B cell (primary cell): Measurements from ENCODE around the gene APOM. TPM values are rescaled to one million over a fixed set of nuclear protein-coding genes. Genes with fewer than 3 reads are reported as not detected.

Experiments
- ATAC-seq: fragments of 200-7000 bp; cut with Tn5 transposase; one replicate; pipeline ENCODE4 v1.10.0; 2021; ENCODE audit warnings: low read depth, mild to moderate bottlenecking, moderate number of reproducible peaks, moderate library complexity
- CTCF ChIA-PET: fragments of 350-600 bp; sonication (Branson Sonifier 250); formaldehyde crosslinking; loops from one replicate; lab custom pipeline; 2021; ENCODE audit warnings: antibody characterized with exemption, inconsistent platforms; lab: Charles Lee
- POLR2A ChIA-PET: fragments of 350-600 bp; sonication (Branson Sonifier 250); formaldehyde crosslinking; loops from one replicate; lab custom pipeline; 2021; ENCODE audit warnings: antibody characterized with exemption; lab: Charles Lee
- DNase-seq: peaks from one replicate; pipeline ENCODE4 v3.0.0; 2013
- H2AFZ ChIP-seq: 2 replicates; pipeline ENCODE4 v1.6.1; 2012; ENCODE audit warnings: mild to moderate bottlenecking, low read depth, low read length; ENCODE audit not compliant: insufficient read depth, poor library complexity, severe bottlenecking
- H3K27ac ChIP-seq, 2 donors: 1 replicate in 1 of 2; 2 replicates in 1 of 2; pipeline ENCODE4 v1.5.1; 2012 to 2013; ENCODE audit warnings: low read length in 2 of 2, mild to moderate bottlenecking in 2 of 2, moderate library complexity in 1 of 2
- H3K27me3 ChIP-seq, 4 experiments: fragments of 200-600 bp in 1 of 4; sonication (generic) in 1 of 4; replicated peaks in 1 of 4; 1 replicate in 2 of 4; 2 replicates in 2 of 4; pipeline versions ENCODE4 v1.6.1 to v1.7.0; 2013 to 2016; ENCODE audit warnings: low read length in 3 of 4, mild to moderate bottlenecking in 2 of 4, mixed read lengths in 1 of 4, moderate library complexity in 1 of 4; ENCODE audit not compliant: insufficient read depth in 4 of 4, control insufficient read depth in 3 of 4; ENCODE audit errors: control extremely low read depth in 1 of 4
- H3K36me3 ChIP-seq, 2 experiments: replicated peaks in 1 of 2; 1 replicate in 1 of 2; 2 replicates in 1 of 2; pipeline versions ENCODE4 v1.6.1 to v1.7.1; 2013; ENCODE audit warnings: low read length in 1 of 2; ENCODE audit not compliant: insufficient read depth in 2 of 2, control insufficient read depth in 1 of 2; ENCODE audit errors: control extremely low read depth in 1 of 2, extremely low read depth in 1 of 2
- H3K4me1 ChIP-seq, 2 donors: fragments of 200-600 bp in 1 of 2; sonication (generic) in 1 of 2; 1 replicate in 1 of 2; 2 replicates in 1 of 2; pipeline versions ENCODE4 v1.5.1 to v1.6.1; 2013 to 2017; ENCODE audit warnings: low read length in 2 of 2; ENCODE audit not compliant: control insufficient read depth in 2 of 2, insufficient read depth in 2 of 2
- H3K4me2 ChIP-seq: replicated peaks from 2 replicates; pipeline ENCODE3; 2012; ENCODE audit warnings: mild to moderate bottlenecking, low read depth, low read length; ENCODE audit not compliant: poor library complexity, severe bottlenecking
- H3K4me3 ChIP-seq, 5 experiments: fragments of 200-600 bp in 1 of 5; sonication (generic) in 1 of 5; 1 replicate in 3 of 5; 2 replicates in 2 of 5; pipeline versions ENCODE4 v1.5.1 to v1.7.0; 2011 to 2016; ENCODE audit warnings: low read length in 4 of 5, mild to moderate bottlenecking in 4 of 5, low read depth in 2 of 5, control low read depth in 1 of 5, moderate library complexity in 1 of 5; ENCODE audit not compliant: insufficient read depth in 1 of 5; ENCODE audit errors: control extremely low read depth in 1 of 5, extremely low read depth in 1 of 5
- H3K79me2 ChIP-seq: fragments of 200-600 bp; sonication (generic); one replicate; pipeline ENCODE4 v1.6.0; 2016; ENCODE audit warnings: low read length; ENCODE audit not compliant: control insufficient read depth, insufficient read depth
- H3K9ac ChIP-seq: fragments of 200-600 bp; sonication (generic); 2 replicates; pipeline ENCODE4 v1.6.1; 2017; ENCODE audit warnings: mild to moderate bottlenecking, low read length, moderate library complexity
- H3K9me3 ChIP-seq, 3 donors: one replicate each; pipeline versions ENCODE4 v1.6.1 to v1.7.1; 2013; ENCODE audit warnings: low read length in 2 of 3; ENCODE audit not compliant: control insufficient read depth in 2 of 3, insufficient read depth in 1 of 3; ENCODE audit errors: control extremely low read depth in 1 of 3
- H4K20me1 ChIP-seq: 2 replicates; pipeline ENCODE4 v1.6.0; 2012; ENCODE audit warnings: mild to moderate bottlenecking, low read length; ENCODE audit not compliant: insufficient read depth, control insufficient read depth, poor library complexity, severe bottlenecking
- H3K27ac Mint-ChIP-seq: one replicate; pipeline ENCODE4 v1.8.0; 2021; ENCODE audit warnings: mixed read lengths
- H3K27me3 Mint-ChIP-seq: one replicate; pipeline ENCODE4 v1.8.0; 2021; ENCODE audit warnings: mixed read lengths
- H3K4me1 Mint-ChIP-seq: one replicate; pipeline ENCODE4 v1.8.0; 2021; ENCODE audit warnings: mixed read lengths
- H3K4me3 Mint-ChIP-seq: one replicate; pipeline ENCODE4 v1.8.0; 2021; ENCODE audit warnings: mixed read lengths
- H3K9me3 Mint-ChIP-seq: one replicate; pipeline ENCODE4 v1.8.0; 2022; ENCODE audit warnings: mixed read lengths; ENCODE audit not compliant: insufficient read depth
- EZH2 ChIP-seq: IDR thresholded peaks from 2 replicates; pipeline ENCODE4 v1.6.1; 2012; ENCODE audit warnings: borderline replicate concordance, low read depth, mild to moderate bottlenecking, moderate library complexity, low read length; ENCODE audit not compliant: insufficient read depth, poor library complexity, severe bottlenecking
- WGBS: methylation state at CpG from one replicate; pipeline ENCODE4 v1.1.5; 2013; ENCODE audit warnings: missing lambda C conversion rate; ENCODE audit not compliant: insufficient coverage; 5-methylcytosine and 5-hydroxymethylcytosine counted together
- intact Hi-C: fragments of 100-400 bp; cut with micrococcal nuclease; formaldehyde crosslinking; loops from one replicate; pipeline ENCODE4 v1.10.0; 2022
- polyA plus RNA-seq: library from polyadenylated mRNA; depleted of rRNA; stranded (reverse); fragments of >200 nt; gene quantifications from 2 replicates; pipeline ENCODE4 v1.2.3, GENCODE V29; 2012
- small RNA-seq: library from RNA; depleted of rRNA; stranded (forward); fragments of <200 nt; gene quantifications from one replicate; pipeline ENCODE3, GENCODE V24; 2012; ENCODE audit warnings: low replicate concordance, low read depth; ENCODE audit not compliant: insufficient read length
- total RNA-seq, 2 donors: library from RNA; stranded (reverse); fragments of 120-200 nt in 1 of 2; gene quantifications; 1 replicate in 1 of 2; 2 replicates in 1 of 2; pipeline versions ENCODE4 v1.2.3 to v1.2.4, GENCODE V29; 2013 to 2022
- TF ChIP-seq, protein P1 (sequence below): fragments of 200-600 bp; IDR thresholded peaks from one replicate; pipeline ENCODE4 v1.8.0; 2022; ENCODE audit warnings: antibody characterized with exemption, mild to moderate bottlenecking

APOM gene
- total and polyA plus RNA-seq, 2 donors (not counting 1 experiment from before 2014, with no cell fraction given) = 3.6 to 11.6 TPM

- H3K4me1 Mint-ChIP-seq = peaks cover 20% of the 10 kb centered on the region
- H3K9me3 Mint-ChIP-seq = no peaks in the 10 kb centered on the region
- Histone ChIP-seq H3K9ac (no peak overlapping the region), H2AFZ (no peak overlapping the region), H3K27me3 (peaks cover 0 to 6% (median 0%) of the 10 kb centered on the region in 4 experiments), H3K36me3 (no peaks in the 10 kb centered on the region), H3K79me2 (peaks cover 3% of the 10 kb centered on the region), H3K4me2 (no peak overlapping the region), H3K4me1 (peaks cover 15 to 24% of the 10 kb centered on the region in 2 donors), H3K9me3 (no peaks in the 10 kb centered on the region), H3K27ac (no peak overlapping the region), H4K20me1 (no peaks in the 10 kb centered on the region), H3K4me3 (no peak overlapping the region)
- intact Hi-C loops = no loop called here
- WGBS = 94% methylated on average over 8 of the region's 10 CpGs
- ChIA-PET CTCF (no interaction called here), POLR2A (no interaction called here)
- H3K27ac Mint-ChIP-seq = no peak overlapping the region
- ATAC-seq = no peak
- no peak for TF ChIP-seq EZH2
- TF ChIP-seq, protein P1, sequence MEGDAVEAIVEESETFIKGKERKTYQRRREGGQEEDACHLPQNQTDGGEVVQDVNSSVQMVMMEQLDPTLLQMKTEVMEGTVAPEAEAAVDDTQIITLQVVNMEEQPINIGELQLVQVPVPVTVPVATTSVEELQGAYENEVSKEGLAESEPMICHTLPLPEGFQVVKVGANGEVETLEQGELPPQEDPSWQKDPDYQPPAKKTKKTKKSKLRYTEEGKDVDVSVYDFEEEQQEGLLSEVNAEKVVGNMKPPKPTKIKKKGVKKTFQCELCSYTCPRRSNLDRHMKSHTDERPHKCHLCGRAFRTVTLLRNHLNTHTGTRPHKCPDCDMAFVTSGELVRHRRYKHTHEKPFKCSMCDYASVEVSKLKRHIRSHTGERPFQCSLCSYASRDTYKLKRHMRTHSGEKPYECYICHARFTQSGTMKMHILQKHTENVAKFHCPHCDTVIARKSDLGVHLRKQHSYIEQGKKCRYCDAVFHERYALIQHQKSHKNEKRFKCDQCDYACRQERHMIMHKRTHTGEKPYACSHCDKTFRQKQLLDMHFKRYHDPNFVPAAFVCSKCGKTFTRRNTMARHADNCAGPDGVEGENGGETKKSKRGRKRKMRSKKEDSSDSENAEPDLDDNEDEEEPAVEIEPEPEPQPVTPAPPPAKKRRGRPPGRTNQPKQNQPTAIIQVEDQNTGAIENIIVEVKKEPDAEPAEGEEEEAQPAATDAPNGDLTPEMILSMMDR = no peak
- H3K4me3 Mint-ChIP-seq = no peak overlapping the region
- DNase-seq = no peak
- H3K27me3 Mint-ChIP-seq = peaks cover 2% of the 10 kb centered on the region
Measured at GRCh38 chr6:31707701-31708100, 52.0 kb downstream of the APOM start.

Small RNA genes lying within 50 kb of the gene (small RNA-seq; reads per million reads assigned to genes)
- gene MIR4646 (not detected), gene MIR6832 (not detected), gene RF00019 (not detected), gene SNORA38 (29.4 reads per million, percentile 91 among the genes with 10 or more reads in this experiment), gene UQCRHP1 (not detected)

Other genes with a start within 250 kb of the APOM start
Only the 30 nearest of the 37 such genes appear.
- gene MICB, start 157.7 kb upstream of the APOM start, total RNA-seq = 21.9 and 24.2 TPM in 2 replicates
- gene MICB, start 157.7 kb upstream of the APOM start, polyA plus RNA-seq = 24.5 and 30.9 TPM in 2 replicates
- not detected in 2 replicates for gene MCCD1, start 126.9 kb upstream of the APOM start, total RNA-seq
- gene MCCD1, start 126.9 kb upstream of the APOM start, polyA plus RNA-seq = not detected in 2 replicates
- 576 and 577 TPM in 2 replicates for gene DDX39B, start 113.9 kb upstream of the APOM start, total RNA-seq
- 838 and 919 TPM in 2 replicates for gene DDX39B, start 113.9 kb upstream of the APOM start, polyA plus RNA-seq
- 3.3 and 4.4 TPM in 2 replicates for gene ATP6V1G2, start 109.3 kb upstream of the APOM start, total RNA-seq
- 4.5 and 5.2 TPM in 2 replicates for gene ATP6V1G2, start 109.3 kb upstream of the APOM start, polyA plus RNA-seq
- gene NFKBIL1, start 108.3 kb upstream of the APOM start, total RNA-seq = 17.8 and 18.4 TPM in 2 replicates
- 6.4 and 10.3 TPM in 2 replicates for gene NFKBIL1, start 108.3 kb upstream of the APOM start, polyA plus RNA-seq
- 5.6 and 8.8 TPM in 2 replicates for gene LTA, start 83.6 kb upstream of the APOM start, total RNA-seq
- gene LTA, start 83.6 kb upstream of the APOM start, polyA plus RNA-seq = 8.4 and 8.6 TPM in 2 replicates
- gene TNF, start 80.3 kb upstream of the APOM start, total RNA-seq = 22.2 and 22.6 TPM in 2 replicates
- 15.6 and 21.9 TPM in 2 replicates for gene TNF, start 80.3 kb upstream of the APOM start, polyA plus RNA-seq
- 473 and 488 TPM in 2 replicates for gene LTB, start 73.5 kb upstream of the APOM start, total RNA-seq
- 832 and 938 TPM in 2 replicates for gene LTB, start 73.5 kb upstream of the APOM start, polyA plus RNA-seq
- 7.4 and 9.5 TPM in 2 replicates for gene LST1, start 69.6 kb upstream of the APOM start, total RNA-seq
- 29.4 and 30.5 TPM in 2 replicates for gene LST1, start 69.6 kb upstream of the APOM start, polyA plus RNA-seq
- gene NCR3, start 62.9 kb upstream of the APOM start, total RNA-seq = 24.7 and 28.5 TPM in 2 replicates
- gene NCR3, start 62.9 kb upstream of the APOM start, polyA plus RNA-seq = 52.2 and 52.5 TPM in 2 replicates
- gene AIF1, start 40.7 kb upstream of the APOM start, total RNA-seq = 1.3 and 1.5 TPM in 2 replicates
- 4.7 and 7.5 TPM in 2 replicates for gene AIF1, start 40.7 kb upstream of the APOM start, polyA plus RNA-seq
- 265 and 278 TPM in 2 replicates for gene PRRC2A, start 35.2 kb upstream of the APOM start, total RNA-seq
- 152 and 153 TPM in 2 replicates for gene PRRC2A, start 35.2 kb upstream of the APOM start, polyA plus RNA-seq
- 345 and 348 TPM in 2 replicates for gene BAG6, start 3.2 kb upstream of the APOM start, total RNA-seq
- gene BAG6, start 3.2 kb upstream of the APOM start, polyA plus RNA-seq = 252 and 276 TPM in 2 replicates
- 34.0 and 35.1 TPM in 2 replicates for gene C6orf47, start 4.9 kb downstream of the APOM start, total RNA-seq
- gene C6orf47, start 4.9 kb downstream of the APOM start, polyA plus RNA-seq = 5.8 and 7.6 TPM in 2 replicates
- gene GPANK1, start 9.1 kb downstream of the APOM start, total RNA-seq = 24.2 and 24.3 TPM in 2 replicates
- 18.3 and 22.6 TPM in 2 replicates for gene GPANK1, start 9.1 kb downstream of the APOM start, polyA plus RNA-seq
- gene CSNK2B, start 10.2 kb downstream of the APOM start, total RNA-seq = 141 and 146 TPM in 2 replicates
- 124 and 142 TPM in 2 replicates for gene CSNK2B, start 10.2 kb downstream of the APOM start, polyA plus RNA-seq
- gene LY6G5B, start 14.1 kb downstream of the APOM start, total RNA-seq = 42.3 and 44.2 TPM in 2 replicates
- gene LY6G5B, start 14.1 kb downstream of the APOM start, polyA plus RNA-seq = 25.2 and 28.4 TPM in 2 replicates
- gene LY6G5C, start 25.2 kb downstream of the APOM start, total RNA-seq = 0.76 and 2.1 TPM in 2 replicates
- gene LY6G5C, start 25.2 kb downstream of the APOM start, polyA plus RNA-seq = 0.40 and 3.4 TPM in 2 replicates
- 78.3 and 90.3 TPM in 2 replicates for gene ABHD16A, start 47.4 kb downstream of the APOM start, total RNA-seq
- 97.5 and 97.6 TPM in 2 replicates for gene ABHD16A, start 47.4 kb downstream of the APOM start, polyA plus RNA-seq
- not detected in 2 replicates for gene LY6G6F, start 51.0 kb downstream of the APOM start, total RNA-seq
- gene LY6G6F, start 51.0 kb downstream of the APOM start, polyA plus RNA-seq = 0.32 TPM in 1 of 2 replicates, not detected in the other
- gene LY6G6D, start 59.5 kb downstream of the APOM start, total RNA-seq = not detected in 2 replicates
- gene LY6G6D, start 59.5 kb downstream of the APOM start, polyA plus RNA-seq = not detected in 2 replicates
- gene LY6G6C, start 65.9 kb downstream of the APOM start, total RNA-seq = not detected in 2 replicates
- gene LY6G6C, start 65.9 kb downstream of the APOM start, polyA plus RNA-seq = 0.13 and 0.30 TPM in 2 replicates
- gene MPIG6B, start 67.5 kb downstream of the APOM start, total RNA-seq = 0.24 and 0.54 TPM in 2 replicates
- 1.6 and 4.8 TPM in 2 replicates for gene MPIG6B, start 67.5 kb downstream of the APOM start, polyA plus RNA-seq
- gene DDAH2, start 73.4 kb downstream of the APOM start, total RNA-seq = 51.1 and 59.2 TPM in 2 replicates
- gene DDAH2, start 73.4 kb downstream of the APOM start, polyA plus RNA-seq = 64.7 and 87.2 TPM in 2 replicates
- 216 and 221 TPM in 2 replicates for gene CLIC1, start 80.6 kb downstream of the APOM start, total RNA-seq
- 178 and 290 TPM in 2 replicates for gene CLIC1, start 80.6 kb downstream of the APOM start, polyA plus RNA-seq
- 49.9 and 50.1 TPM in 2 replicates for gene MSH5, start 84.1 kb downstream of the APOM start, total RNA-seq
- gene MSH5, start 84.1 kb downstream of the APOM start, polyA plus RNA-seq = 51.6 and 64.7 TPM in 2 replicates
- 11.1 and 12.9 TPM in 2 replicates for gene SAPCD1, start 106.8 kb downstream of the APOM start, total RNA-seq
- gene SAPCD1, start 106.8 kb downstream of the APOM start, polyA plus RNA-seq = 12.9 and 21.5 TPM in 2 replicates
- gene VWA7, start 121.4 kb downstream of the APOM start, total RNA-seq = 5.2 and 5.6 TPM in 2 replicates
- 3.2 and 6.0 TPM in 2 replicates for gene VWA7, start 121.4 kb downstream of the APOM start, polyA plus RNA-seq
- 47.4 and 52.3 TPM in 2 replicates for gene VARS1, start 139.9 kb downstream of the APOM start, total RNA-seq
- gene VARS1, start 139.9 kb downstream of the APOM start, polyA plus RNA-seq = 54.8 and 66.8 TPM in 2 replicates
- gene LSM2, start 151.1 kb downstream of the APOM start, total RNA-seq = 45.3 and 52.4 TPM in 2 replicates
- gene LSM2, start 151.1 kb downstream of the APOM start, polyA plus RNA-seq = 37.7 and 57.4 TPM in 2 replicates